ENCODE data around the gene AEBP1.

The AEBP1 gene

DNA sequence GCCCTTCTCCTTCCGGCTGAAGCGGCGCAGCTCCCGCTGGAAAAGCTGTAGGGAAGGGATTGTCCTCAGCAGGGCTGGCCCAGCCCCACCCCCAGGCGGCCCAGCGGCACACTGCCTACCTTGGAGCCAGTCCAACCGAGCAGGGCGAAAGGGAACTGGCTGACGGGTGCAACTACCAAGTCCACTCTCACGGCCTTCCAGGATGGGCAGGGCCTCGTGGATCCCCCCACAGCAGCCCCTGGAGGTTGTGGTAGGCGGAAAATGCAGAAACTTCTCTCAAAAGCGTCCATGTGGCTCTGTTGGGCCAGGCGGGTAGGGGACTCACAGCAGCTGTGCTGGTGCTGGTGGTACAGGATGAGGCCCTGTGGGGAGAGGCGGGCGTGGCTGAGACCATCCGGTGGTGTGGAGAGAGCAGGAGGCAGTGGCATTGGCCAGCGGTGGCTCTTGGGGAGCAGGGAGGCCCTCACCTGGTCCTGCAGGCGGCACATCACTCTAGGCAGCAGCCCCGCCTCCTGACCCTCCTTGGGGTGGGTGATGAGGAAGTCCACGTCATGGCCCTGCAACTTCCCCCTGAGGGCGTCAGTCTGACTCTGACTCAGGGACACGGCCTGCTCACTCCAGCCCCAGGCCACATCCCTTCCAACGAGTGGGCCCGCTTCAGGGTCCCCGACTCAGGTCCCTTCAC lies 30.3 kb upstream of the AEBP1 start:
- H3K4me3 ChIP-seq (ENCODE audit: low read depth, low read length): no peak overlapping the region
- in situ Hi-C loops (cut with HindIII; ENCODE audit: low sequenced_read_pairs): no loop called here
- peak; percentile 43 for DNase-seq (ENCODE audit: low read depth, low spot score)
- TF ChIP-seq, protein P1, sequence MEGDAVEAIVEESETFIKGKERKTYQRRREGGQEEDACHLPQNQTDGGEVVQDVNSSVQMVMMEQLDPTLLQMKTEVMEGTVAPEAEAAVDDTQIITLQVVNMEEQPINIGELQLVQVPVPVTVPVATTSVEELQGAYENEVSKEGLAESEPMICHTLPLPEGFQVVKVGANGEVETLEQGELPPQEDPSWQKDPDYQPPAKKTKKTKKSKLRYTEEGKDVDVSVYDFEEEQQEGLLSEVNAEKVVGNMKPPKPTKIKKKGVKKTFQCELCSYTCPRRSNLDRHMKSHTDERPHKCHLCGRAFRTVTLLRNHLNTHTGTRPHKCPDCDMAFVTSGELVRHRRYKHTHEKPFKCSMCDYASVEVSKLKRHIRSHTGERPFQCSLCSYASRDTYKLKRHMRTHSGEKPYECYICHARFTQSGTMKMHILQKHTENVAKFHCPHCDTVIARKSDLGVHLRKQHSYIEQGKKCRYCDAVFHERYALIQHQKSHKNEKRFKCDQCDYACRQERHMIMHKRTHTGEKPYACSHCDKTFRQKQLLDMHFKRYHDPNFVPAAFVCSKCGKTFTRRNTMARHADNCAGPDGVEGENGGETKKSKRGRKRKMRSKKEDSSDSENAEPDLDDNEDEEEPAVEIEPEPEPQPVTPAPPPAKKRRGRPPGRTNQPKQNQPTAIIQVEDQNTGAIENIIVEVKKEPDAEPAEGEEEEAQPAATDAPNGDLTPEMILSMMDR (IDR thresholded peaks at IDR 0.05; ENCODE audit: low read depth, low read length): no peak

DNA sequence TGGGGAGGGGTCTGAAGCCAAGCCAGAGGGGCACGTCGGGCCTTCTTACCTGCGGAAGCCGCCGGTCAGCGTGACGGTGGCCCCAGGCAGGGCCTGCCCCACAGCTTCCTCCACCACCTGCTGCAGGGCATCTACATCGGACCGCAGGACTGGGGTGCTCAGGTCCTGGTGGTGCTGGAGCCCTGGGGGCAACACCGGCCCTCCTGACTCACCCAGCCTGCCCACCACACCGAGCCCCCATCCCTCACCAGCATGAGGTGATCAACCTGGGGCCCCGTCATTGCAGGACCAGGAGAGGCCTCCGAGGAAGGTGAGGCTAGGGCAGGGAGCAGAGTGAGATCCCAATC lies 29.8 kb upstream of the AEBP1 start:
- TF ChIP-seq, protein P1 (IDR thresholded peaks at IDR 0.05; ENCODE audit: low read depth, low read length): no peak
- DNase-seq (ENCODE audit: low read depth, low spot score): no peak
- H3K4me3 ChIP-seq (ENCODE audit: low read depth, low read length): no peak overlapping the region
- in situ Hi-C loops (cut with HindIII; ENCODE audit: low sequenced_read_pairs): no loop called here

DNA sequence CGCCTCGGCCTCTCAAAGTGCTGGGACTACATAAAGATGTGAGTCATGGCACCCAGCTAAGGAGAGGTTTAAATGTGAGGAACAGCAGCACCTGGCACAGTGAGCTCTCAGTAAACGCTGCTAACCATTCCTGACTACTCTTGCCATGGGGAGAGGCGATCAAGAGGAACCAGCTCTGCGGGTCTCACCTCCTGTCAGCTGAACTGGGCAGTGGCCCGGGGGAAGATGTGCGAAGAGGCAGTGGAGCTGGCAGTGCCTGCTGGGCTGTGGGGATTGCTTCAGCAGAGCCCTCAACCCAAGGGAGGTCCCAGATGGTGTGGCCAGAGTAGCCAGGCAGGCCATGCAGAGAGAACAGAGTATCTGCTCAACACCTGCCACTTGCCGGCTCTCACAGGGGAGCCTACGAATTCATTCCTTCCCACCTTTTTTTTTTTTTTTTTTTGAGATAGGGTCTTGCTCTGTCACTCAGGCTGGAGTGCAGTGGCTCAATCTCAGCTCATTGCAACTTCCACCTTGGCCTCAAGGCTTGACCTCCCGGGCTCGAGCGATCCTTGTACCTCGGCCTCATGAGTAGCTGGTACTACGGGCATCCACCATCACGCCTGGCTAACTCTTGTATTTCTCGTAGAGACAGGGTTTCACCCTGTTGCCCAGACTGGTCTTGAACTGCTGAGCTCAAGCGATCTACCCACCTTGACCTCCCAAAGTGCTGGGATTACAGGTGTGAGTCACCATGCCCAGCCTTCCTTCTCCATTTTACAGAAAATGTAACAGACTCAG lies 28.7 kb upstream of the AEBP1 start:
- TF ChIP-seq, protein P1 (IDR thresholded peaks at IDR 0.05; ENCODE audit: low read depth, low read length): no peak
- in situ Hi-C loops (cut with HindIII; ENCODE audit: low sequenced_read_pairs): no loop called here
- no peak for DNase-seq (ENCODE audit: low read depth, low spot score)
- no peak overlapping the region for H3K4me3 ChIP-seq (ENCODE audit: low read depth, low read length)

DNA sequence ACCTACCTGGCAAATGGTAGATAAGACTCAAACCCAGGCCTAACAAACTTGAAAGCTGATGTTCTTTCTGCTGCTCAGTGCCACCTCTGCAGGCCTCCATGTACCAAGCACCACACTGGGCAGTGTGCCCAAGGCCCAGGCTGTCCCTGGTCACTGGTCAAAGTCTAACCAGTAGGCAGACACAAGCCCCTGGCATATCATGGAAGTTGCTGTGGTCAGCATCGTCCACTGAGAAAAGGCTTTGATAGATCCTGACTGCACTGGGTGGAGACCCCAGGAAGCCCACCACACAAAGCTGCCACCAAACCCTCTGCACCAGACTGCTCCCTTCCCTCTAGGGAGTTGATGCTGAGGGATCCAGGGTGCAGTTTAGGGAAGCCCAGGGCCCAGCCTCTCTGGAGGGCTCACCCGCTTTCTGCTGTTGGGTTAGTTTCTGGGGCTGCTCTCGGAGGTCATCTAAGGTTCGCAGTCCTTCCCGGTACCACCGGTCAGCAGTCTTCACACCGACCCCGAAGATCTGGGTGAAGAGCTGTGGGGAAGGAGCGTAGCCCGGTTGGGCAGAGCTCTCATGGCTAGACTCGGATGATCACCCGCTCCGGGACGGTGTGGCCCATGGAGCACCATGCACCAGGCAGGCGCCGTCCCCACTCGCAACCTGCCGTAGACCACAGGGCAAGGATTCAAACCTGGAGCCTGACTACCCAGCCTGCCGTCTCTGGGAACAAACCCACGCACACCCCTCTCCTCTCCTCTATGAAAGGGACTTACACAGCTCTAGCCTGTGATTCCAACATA lies 27.8 kb upstream of the AEBP1 start:
- TF ChIP-seq, protein P1 (IDR thresholded peaks at IDR 0.05; ENCODE audit: low read depth, low read length): no peak
- no peak overlapping the region for H3K4me3 ChIP-seq (ENCODE audit: low read depth, low read length)
- DNase-seq (ENCODE audit: low read depth, low spot score): no peak
- in situ Hi-C loops (cut with HindIII; ENCODE audit: low sequenced_read_pairs): no loop called here

DNA sequence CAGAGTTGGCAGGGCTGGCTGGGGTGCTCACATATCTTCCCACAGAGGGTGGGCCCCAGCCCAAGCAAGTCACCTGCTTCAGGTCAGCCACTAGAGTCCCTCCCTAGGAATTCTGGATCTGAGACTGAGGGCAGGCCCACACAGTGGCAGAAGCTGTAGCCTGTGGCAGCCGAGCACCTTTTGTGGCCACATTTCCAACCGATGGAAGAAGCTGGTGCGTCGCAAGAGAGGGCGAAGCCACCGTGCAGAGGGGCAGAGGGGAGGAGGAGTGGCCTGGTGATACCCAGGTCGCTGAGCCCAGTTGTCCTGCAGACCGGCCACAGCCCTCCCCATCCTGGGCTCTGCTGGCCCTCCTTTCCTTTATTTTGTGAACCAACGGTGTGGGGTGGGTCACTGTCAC lies 27.1 kb upstream of the AEBP1 start:
- in situ Hi-C loops (cut with HindIII; ENCODE audit: low sequenced_read_pairs): no loop called here
- DNase-seq (ENCODE audit: low read depth, low spot score): no peak
- no peak overlapping the region for H3K4me3 ChIP-seq (ENCODE audit: low read depth, low read length)
- TF ChIP-seq, protein P1 (IDR thresholded peaks at IDR 0.05; ENCODE audit: low read depth, low read length): no peak

DNA sequence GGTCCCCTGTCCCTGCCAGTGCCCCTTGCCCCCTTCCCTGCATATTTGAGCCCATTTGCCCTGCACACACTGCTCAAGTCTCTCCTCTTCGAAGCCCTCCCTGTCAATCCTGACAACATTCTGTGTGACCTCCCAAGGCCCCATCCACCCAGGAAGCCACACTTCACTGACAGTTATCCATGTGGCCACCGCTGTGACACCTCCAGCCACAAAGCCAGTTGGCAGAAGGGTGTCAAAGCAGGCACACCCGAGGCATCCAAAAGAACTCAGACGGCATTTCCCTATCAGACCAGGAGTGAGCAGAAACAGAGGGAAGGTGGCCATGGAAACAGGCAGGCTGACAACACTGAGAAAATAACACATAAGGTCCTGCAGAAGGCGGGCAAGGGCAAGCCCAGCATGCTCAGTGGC lies 26.5 kb upstream of the AEBP1 start:
- in situ Hi-C loops (cut with HindIII; ENCODE audit: low sequenced_read_pairs): no loop called here
- TF ChIP-seq, protein P1 (IDR thresholded peaks at IDR 0.05; ENCODE audit: low read depth, low read length): no peak
- no peak overlapping the region for H3K4me3 ChIP-seq (ENCODE audit: low read depth, low read length)
- no peak for DNase-seq (ENCODE audit: low read depth, low spot score)
